H1 (cell line): ENCODE measurements around the gene GALNT12. TPM values are rescaled to one million over a fixed set of nuclear protein-coding genes. Genes with fewer than 3 reads are reported as not detected.

Experiments
- CTCF ChIA-PET: fragments of 300-600 bp; sonication (Branson Sonifier 250); formaldehyde crosslinking; loops from one replicate; lab custom pipeline; 2021; ENCODE audit not compliant: partially characterized antibody; lab: Charles Lee
- POLR2A ChIA-PET: fragments of 300-600 bp; sonication (Branson Sonifier 250); formaldehyde crosslinking; loops from one replicate; lab custom pipeline; 2021; ENCODE audit warnings: inconsistent platforms; ENCODE audit not compliant: partially characterized antibody; lab: Charles Lee
- DNase-seq, 2 experiments: peaks; one replicate each; pipeline versions ENCODE4 v3.0.0 to v3.0.0-alpha.2; 2010 to 2022; ENCODE audit warnings: low spot score in 2 of 2, low read depth in 1 of 2, mixed read lengths in 1 of 2
- FAIRE-seq: peaks from 2 replicates; lab custom pipeline; 2011; peaks lifted over from hg19 to GRCh38; lab: Jason Lieb, UNC
- H2AFZ ChIP-seq: 2 replicates; pipeline ENCODE4 v1.8.1; 2012; ENCODE audit warnings: low read length, inconsistent platforms
- H2AK5ac ChIP-seq: 2 replicates; pipeline ENCODE4 v1.6.1; 2013; ENCODE audit warnings: low read depth, low read length
- H2BK120ac ChIP-seq: replicated peaks from 2 replicates; pipeline ENCODE3; 2013; ENCODE audit warnings: low read depth, low read length, inconsistent platforms
- H2BK12ac ChIP-seq: 2 replicates; pipeline ENCODE4 v1.6.1; 2013; ENCODE audit warnings: low read depth, low read length
- H2BK15ac ChIP-seq: 2 replicates; pipeline ENCODE4 v1.6.1; 2013; ENCODE audit warnings: low read length
- H2BK20ac ChIP-seq: 2 replicates; pipeline ENCODE4 v1.6.1; 2013; ENCODE audit warnings: low read length
- H2BK5ac ChIP-seq: 2 replicates; pipeline ENCODE4 v1.6.1; 2013; ENCODE audit warnings: low read depth, low read length
- H3K14ac ChIP-seq: 2 replicates; pipeline ENCODE4 v1.6.1; 2013; ENCODE audit warnings: inconsistent platforms; ENCODE audit not compliant: insufficient read length
- H3K18ac ChIP-seq: 2 replicates; pipeline ENCODE4 v1.6.1; 2013; ENCODE audit warnings: low read length; ENCODE audit errors: extremely low read depth
- H3K23ac ChIP-seq: 2 replicates; pipeline ENCODE4 v1.6.1; 2013; ENCODE audit warnings: inconsistent platforms; ENCODE audit not compliant: insufficient read length
- H3K23me2 ChIP-seq: 2 replicates; pipeline ENCODE4 v1.6.1; 2013; ENCODE audit warnings: low read depth, low read length
- H3K27ac ChIP-seq: 2 replicates; pipeline ENCODE4 v1.6.1; 2011; ENCODE audit warnings: low read depth, low read length, inconsistent platforms
- H3K27me3 ChIP-seq, 4 experiments: replicated peaks in 1 of 4; 1 replicate in 1 of 4; 2 replicates in 3 of 4; pipeline versions ENCODE4 v1.6.1 to v1.8.1; 2011 to 2013; ENCODE audit warnings: low read length in 3 of 4, mild to moderate bottlenecking in 3 of 4, inconsistent platforms in 2 of 4, mixed read lengths in 2 of 4, moderate library complexity in 1 of 4; ENCODE audit not compliant: control insufficient read depth in 3 of 4, insufficient read depth in 3 of 4; ENCODE audit errors: extremely low read depth in 1 of 4
- H3K36me3 ChIP-seq, 4 experiments: 2 replicates each; pipeline versions ENCODE4 v1.6.1 to v1.8.1; 2011 to 2013; ENCODE audit warnings: mild to moderate bottlenecking in 4 of 4, low read length in 3 of 4, moderate library complexity in 2 of 4, control low read depth in 1 of 4, inconsistent platforms in 1 of 4; ENCODE audit not compliant: insufficient read depth in 4 of 4, control insufficient read depth in 2 of 4
- H3K4ac ChIP-seq: replicated peaks from 2 replicates; pipeline ENCODE3; 2013; ENCODE audit warnings: low read length, low read depth, mixed read lengths, inconsistent platforms; ENCODE audit not compliant: insufficient read length
- H3K4me1 ChIP-seq, 4 experiments: replicated peaks in 1 of 4; 1 replicate in 1 of 4; 2 replicates in 3 of 4; pipeline versions ENCODE4 v1.6.1 to v1.8.1; 2011 to 2013; ENCODE audit warnings: low read length in 3 of 4, inconsistent platforms in 2 of 4, mixed read lengths in 1 of 4; ENCODE audit not compliant: insufficient read depth in 4 of 4, control insufficient read depth in 3 of 4
- H3K4me2 ChIP-seq, 2 experiments: 2 replicates each; pipeline versions ENCODE4 v1.6.1 to v1.8.1; 2011 to 2013; ENCODE audit warnings: low read depth in 2 of 2, low read length in 2 of 2, control low read depth in 1 of 2, inconsistent platforms in 1 of 2, mild to moderate bottlenecking in 1 of 2; ENCODE audit not compliant: insufficient read depth in 1 of 2
- H3K4me3 ChIP-seq, 4 experiments: fragments of 200-600, 300-600 bp in 1 of 4; sonication (generic), shearing (Covaris generic), sonication (Bioruptor Twin) in 1 of 4; 2 replicates each; pipeline versions ENCODE4 v1.5.1 to v1.8.1; 2011 to 2016; ENCODE audit warnings: low read length in 4 of 4, low read depth in 3 of 4, control low read depth in 2 of 4, inconsistent platforms in 2 of 4, mild to moderate bottlenecking in 2 of 4, mixed read lengths in 1 of 4, moderate library complexity in 1 of 4; ENCODE audit not compliant: insufficient read depth in 2 of 4; ENCODE audit errors: extremely low read depth in 1 of 4
- H3K56ac ChIP-seq: replicated peaks from 2 replicates; pipeline ENCODE3; 2013; ENCODE audit warnings: low read depth, mild to moderate bottlenecking, mixed read lengths, low read length, inconsistent platforms; ENCODE audit not compliant: insufficient read length
- H3K79me1 ChIP-seq: 2 replicates; pipeline ENCODE4 v1.6.1; 2013; ENCODE audit warnings: low read depth, low read length, control low read depth
- H3K79me2 ChIP-seq, 2 experiments: 2 replicates each; pipeline versions ENCODE4 v1.6.1 to v1.8.1; 2012 to 2013; ENCODE audit warnings: low read length in 2 of 2, mild to moderate bottlenecking in 2 of 2, inconsistent platforms in 1 of 2; ENCODE audit not compliant: insufficient read depth in 2 of 2, control insufficient read depth in 1 of 2
- H3K9ac ChIP-seq, 4 experiments: replicated peaks in 1 of 4; 1 replicate in 1 of 4; 2 replicates in 3 of 4; pipeline versions ENCODE4 v1.6.1 to v1.8.1; 2011 to 2013; ENCODE audit warnings: low read depth in 3 of 4, low read length in 3 of 4, control low read depth in 2 of 4, mild to moderate bottlenecking in 2 of 4, moderate library complexity in 2 of 4, inconsistent platforms in 1 of 4; ENCODE audit errors: extremely low read depth in 1 of 4
- H3K9me3 ChIP-seq, 2 experiments: 2 replicates each; pipeline versions ENCODE4 v1.6.1 to v1.8.1; 2012 to 2013; ENCODE audit warnings: mild to moderate bottlenecking in 2 of 2, moderate library complexity in 2 of 2, control low read depth in 1 of 2, inconsistent platforms in 1 of 2, low read depth in 1 of 2, low read length in 1 of 2, mixed read lengths in 1 of 2; ENCODE audit not compliant: insufficient read depth in 2 of 2
- H4K20me1 ChIP-seq, 2 experiments: replicated peaks in 1 of 2; 2 replicates each; pipeline versions ENCODE3 to v1.8.1; 2011 to 2013; ENCODE audit warnings: inconsistent platforms in 2 of 2, low read length in 2 of 2, mild to moderate bottlenecking in 1 of 2; ENCODE audit not compliant: insufficient read depth in 2 of 2, control insufficient read depth in 1 of 2
- H4K5ac ChIP-seq: 2 replicates; pipeline ENCODE4 v1.6.1; 2013; ENCODE audit warnings: low read length, low read depth, mixed read lengths, inconsistent platforms; ENCODE audit not compliant: insufficient read length
- H4K8ac ChIP-seq: 2 replicates; pipeline ENCODE4 v1.8.0; 2013; ENCODE audit warnings: mild to moderate bottlenecking, moderate library complexity, low read length, inconsistent platforms; ENCODE audit not compliant: insufficient read depth; ENCODE audit errors: extremely low read depth
- H4K91ac ChIP-seq: replicated peaks from 2 replicates; pipeline ENCODE3; 2013; ENCODE audit warnings: low read length, mixed read lengths, inconsistent platforms; ENCODE audit not compliant: insufficient read length
- ASH2L ChIP-seq: fragments of 200-600, 300-600 bp; sonication (generic); IDR thresholded peaks from one replicate; pipeline ENCODE4 v1.7.1; 2017; ENCODE audit warnings: low read length
- BCL11A ChIP-seq, 2 experiments: IDR thresholded peaks; one replicate each; pipeline ENCODE4 v1.6.1; 2011; ENCODE audit warnings: low read depth in 2 of 2, low read length in 2 of 2, mild to moderate bottlenecking in 2 of 2
- CBX5 ChIP-seq: fragments of 300-800, 300-1000 bp; sonication (generic); IDR thresholded peaks from 2 replicates; pipeline ENCODE4 v1.7.1; 2016; ENCODE audit warnings: antibody characterized with exemption, low read length, low read depth
- EGR1 ChIP-seq: IDR thresholded peaks from 2 replicates; pipeline ENCODE4 v1.6.1; 2011; ENCODE audit warnings: low read depth, low read length, borderline replicate concordance
- GTF2F1 ChIP-seq: IDR thresholded peaks from 2 replicates; pipeline ENCODE4 v1.6.1; 2012; ENCODE audit warnings: low read depth, low read length, improper control_type of control experiment, borderline replicate concordance
- KDM5A ChIP-seq: fragments of 200-600 bp; IDR thresholded peaks from 2 replicates; pipeline ENCODE4 v1.7.1; 2012; ENCODE audit warnings: mild to moderate bottlenecking, low read length, inconsistent platforms, mixed read lengths
- MAFK ChIP-seq: IDR thresholded peaks from 2 replicates; pipeline ENCODE4 v1.6.1; 2012; ENCODE audit warnings: low read depth, mild to moderate bottlenecking, improper control_type of control experiment, low read length
- RAD21 ChIP-seq, 2 experiments: IDR thresholded peaks in 1 of 2; conservative IDR thresholded peaks in 1 of 2; 2 replicates each; pipeline ENCODE4 v1.6.1; 2011; ENCODE audit warnings: low read depth in 2 of 2, low read length in 2 of 2, improper control_type of control experiment in 1 of 2, inconsistent platforms in 1 of 2, mild to moderate bottlenecking in 1 of 2, moderate library complexity in 1 of 2
- SP2 ChIP-seq: IDR thresholded peaks from 2 replicates; pipeline ENCODE4 v1.6.1; 2012; ENCODE audit warnings: mild to moderate bottlenecking, low read length, inconsistent platforms
- SUZ12 ChIP-seq: fragments of 200-600 bp; sonication (generic); IDR thresholded peaks from 2 replicates; pipeline ENCODE4 v1.6.1; 2012; ENCODE audit warnings: mild to moderate bottlenecking, inconsistent platforms, low read length, moderate library complexity, mixed read lengths
- TAF1 ChIP-seq: IDR thresholded peaks from 2 replicates; pipeline ENCODE4 v1.6.1; 2011; ENCODE audit warnings: mild to moderate bottlenecking, low read depth, low read length
- TAF7 ChIP-seq: optimal IDR thresholded peaks from 2 replicates; pipeline ENCODE3; 2011; ENCODE audit warnings: low read depth, mild to moderate bottlenecking, inconsistent platforms, low read length, moderate library complexity, borderline replicate concordance
- USF2 ChIP-seq: IDR thresholded peaks from 2 replicates; pipeline ENCODE4 v1.6.1; 2011; ENCODE audit warnings: low read length, improper control_type of control experiment
- WGBS, 2 experiments: shearing (Covaris generic) in 1 of 2; methylation state at CpG; one replicate each; pipeline versions ENCODE4 v1.1.6 to v1.1.7; 2013 to 2015; ENCODE audit warnings: low lambda C conversion rate in 2 of 2, mixed read lengths in 2 of 2, inconsistent platforms in 1 of 2, low coverage in 1 of 2, missing lambda C conversion rate in 1 of 2; ENCODE audit not compliant: insufficient replicate concordance in 2 of 2, insufficient coverage in 1 of 2, insufficient read length in 1 of 2; ENCODE audit errors: extremely low coverage in 1 of 2, missing lambda C conversion rate in 1 of 2; 5-methylcytosine and 5-hydroxymethylcytosine counted together
- polyA plus RNA-seq, 7 experiments: library from polyadenylated mRNA; depleted of rRNA in 3 of 7; stranded (reverse) in 5 of 7; unstranded in 2 of 7; fragments of >200 nt in 5 of 7; fragments of 200-250 nt in 2 of 7; gene quantifications; 1 replicate in 5 of 7; 2 replicates in 1 of 7; 4 replicates in 1 of 7; pipeline versions ENCODE4 v1.2.1 to v1.2.3, GENCODE V29; 2011 to 2013; ENCODE audit warnings: missing spikeins in 2 of 7, mixed read lengths in 2 of 7
- total RNA-seq: library from RNA; stranded (reverse); fragmentation: NEBNext Ultra II Directional; extraction: Animal tissue kit (Norgen Biotek cat#: 25700); gene quantifications from 2 replicates; pipeline ENCODE4 v1.2.1, GENCODE V29; 2021

Gene GALNT12
- total and polyA plus RNA-seq, 2 of the 8 experiments (the other 6 are each of a cell fraction or from before 2014, with no cell fraction given), result 16.2 to 19.6 TPM

- H2BK20ac ChIP-seq, result no peak overlapping the region
- H2BK15ac ChIP-seq, result no peak overlapping the region
- no peaks in the 10 kb centered on the region for H3K79me2 ChIP-seq
- peaks cover 3% of the 10 kb centered on the region; the same call in 1 of the 2 replicates for H3K23me2 ChIP-seq
- no peak overlapping the region for H4K5ac ChIP-seq
- no peak overlapping the region for H3K4me2 ChIP-seq
- no peak overlapping the region for H2AK5ac ChIP-seq
- H4K20me1 ChIP-seq, result no peaks in the 10 kb centered on the region
- no peak overlapping the region for H3K56ac ChIP-seq
- WGBS, 2 experiments, result 90% methylated on average over 1 of the region's 1 CpG; no CpG with 5 or more reads in 1 of the 2 experiments
- H3K36me3 ChIP-seq, result no peaks in the 10 kb centered on the region
- peak overlapping the region; percentile 15 for H2BK120ac ChIP-seq
- H4K91ac ChIP-seq, result peak overlapping the region; percentile 54
- H3K27ac ChIP-seq, result no peak overlapping the region
- no peak overlapping the region for H2AFZ ChIP-seq
- H3K4ac ChIP-seq, result no peak overlapping the region
- no peak overlapping the region for H3K23ac ChIP-seq
- H3K9me3 ChIP-seq, result no peaks in the 10 kb centered on the region
- no peak overlapping the region for H4K8ac ChIP-seq
- no peak for FAIRE-seq
- H3K27me3 ChIP-seq, result no peaks in the 10 kb centered on the region; a peak in 1 of 7 replicates
- POLR2A ChIA-PET, result interaction anchor here (0.7 to 1.8 kb wide), 2 partner anchors 9 to 13 kb away, joined by 3 to 7 read pairs; no protein-coding TSS in a partner anchor
- no peak overlapping the region for H3K14ac ChIP-seq
- H3K79me1 ChIP-seq, result no peaks in the 10 kb centered on the region
- CTCF ChIA-PET, result interaction anchor here (0.9 to 3.3 kb wide), 6 partner anchors 9 to 339 kb away, joined by 3 to 19 read pairs (median 4); no protein-coding TSS in a partner anchor
- H3K9ac ChIP-seq, result no peak overlapping the region
- DNase-seq, result peak in 1 of 2 experiments; percentile 36
- H3K4me3 ChIP-seq, result no peak overlapping the region
- no peak overlapping the region for H2BK12ac ChIP-seq
- peaks cover 0 to 11% (median 1%) of the 10 kb centered on the region in 4 experiments; a peak in 5 of 7 replicates for H3K4me1 ChIP-seq
- no peak overlapping the region for H2BK5ac ChIP-seq
- peak overlapping the region; percentile 40; the same call in 1 of the 2 replicates for H3K18ac ChIP-seq
- no peak for TF ChIP-seq GTF2F1
- no peak for TF ChIP-seq EGR1
- TF ChIP-seq RAD21 (IDR thresholded peaks at IDR 0.05 in 1 of 2, conservative IDR thresholded peaks at IDR 0.05 in 1 of 2; ENCODE audit: low read depth in 2 of 2, low read length in 2 of 2), result no peak
- TF ChIP-seq KDM5A, result no peak
- no peak for TF ChIP-seq SP2
- TF ChIP-seq BCL11A (IDR thresholded peaks at IDR 0.05; ENCODE audit: low read depth in 2 of 2, low read length in 2 of 2), result no peak
- no peak for TF ChIP-seq TAF7
- TF ChIP-seq MAFK, result no peak
- no peak for TF ChIP-seq USF2
- TF ChIP-seq TAF1, result no peak
- TF ChIP-seq SUZ12, result no peak
- no peak for TF ChIP-seq ASH2L
- no peak for TF ChIP-seq CBX5
Measured at GRCh38 chr9:98801561-98801960, 5.9 kb upstream of the GALNT12 start.
